ENCODE data around the gene ZNF276. TPM values are rescaled to one million over a fixed set of nuclear protein-coding genes. Genes with fewer than 3 reads are reported as not detected.

ZNF276 gene
- total RNA-seq, 6 donors from 2014 or later: 28.6 to 172 (median 39.0) TPM

- Histone ChIP-seq H3K36me3 (peaks cover 0 to 8% (median 0%) of the 10 kb centered on the region in 4 donors), H3K27me3 (peaks cover 0 to 7% (median 1%) of the 10 kb centered on the region in 4 donors), H3K9me3 (no peaks in the 10 kb centered on the region), H3K27ac (no peak overlapping the region), H3K4me3 (no peak overlapping the region), H3K4me1 (peaks cover 9 to 27% (median 14%) of the 10 kb centered on the region in 4 donors)
- 86 to 88% methylated on average over 9 to 10 of the region's 10 CpGs for WGBS, 2 donors
- DNase-seq: peak in 1 of 2 donors; percentile 70
- no peak for ATAC-seq (ENCODE audit: low FRiP score in 2 of 2)
- TF ChIP-seq EP300 (IDR thresholded peaks at IDR 0.05): no peak
- no peak for TF ChIP-seq POLR2A (IDR thresholded peaks at IDR 0.05)
- no peak for TF ChIP-seq CTCF (IDR thresholded peaks at IDR 0.05)
- no peak for TF ChIP-seq POLR2AphosphoS5 (IDR thresholded peaks at IDR 0.05)
These were observed 12.2 kb upstream of the ZNF276 start for GRCh38 chr16:89709166-89709565.

GRCh38 chr16:89709716-89710432 lies 11.5 kb upstream of the ZNF276 start:
- peaks cover 9 to 27% (median 14%) of the 10 kb centered on the region in 4 donors for H3K4me1 ChIP-seq
- ATAC-seq (ENCODE audit: low FRiP score in 2 of 2) (no peak), DNase-seq (peak in 1 of 2 donors; percentile 35)
- peaks cover 0 to 8% (median 0%) of the 10 kb centered on the region in 4 donors for H3K36me3 ChIP-seq
- TF ChIP-seq CTCF (IDR thresholded peaks at IDR 0.05) (no peak), POLR2AphosphoS5 (IDR thresholded peaks at IDR 0.05) (no peak), EP300 (IDR thresholded peaks at IDR 0.05) (no peak), POLR2A (IDR thresholded peaks at IDR 0.05) (no peak)
- no peak overlapping the region for H3K4me3 ChIP-seq
- 87 to 95% methylated on average over 11 to 19 of the region's 19 CpGs for WGBS, 2 donors
- peaks cover 0 to 7% (median 1%) of the 10 kb centered on the region in 4 donors for H3K27me3 ChIP-seq
- H3K9me3 ChIP-seq: no peaks in the 10 kb centered on the region
- H3K27ac ChIP-seq: no peak overlapping the region

GRCh38 chr16:89710709-89711564 lies 10.4 kb upstream of the ZNF276 start:
- Histone ChIP-seq H3K4me1 (peaks cover 9 to 22% (median 14%) of the 10 kb centered on the region in 4 donors), H3K27me3 (peaks cover 0 to 7% (median 1%) of the 10 kb centered on the region in 4 donors), H3K4me3 (peak overlapping the region in 1 of 4 donors; percentile 49), H3K9me3 (no peaks in the 10 kb centered on the region), H3K36me3 (peaks cover 0 to 8% (median 0%) of the 10 kb centered on the region in 4 donors), H3K27ac (no peak overlapping the region)
- no peak for ATAC-seq (ENCODE audit: low FRiP score in 2 of 2)
- 60 to 78% methylated on average over 6 to 55 of the region's 63 CpGs for WGBS, 2 donors
- DNase-seq: peak in 1 of 2 donors; percentile 84
- TF ChIP-seq EP300 (IDR thresholded peaks at IDR 0.05) (no peak), POLR2AphosphoS5 (IDR thresholded peaks at IDR 0.05) (no peak), CTCF (IDR thresholded peaks at IDR 0.05) (no peak), POLR2A (IDR thresholded peaks at IDR 0.05) (no peak)

GRCh38 chr16:89711601-89712273 lies 9.6 kb upstream of the ZNF276 start:
- H3K36me3 ChIP-seq: peaks cover 0 to 8% (median 0%) of the 10 kb centered on the region in 4 donors
- peaks cover 0 to 7% (median 1%) of the 10 kb centered on the region in 4 donors for H3K27me3 ChIP-seq
- no peaks in the 10 kb centered on the region for H3K9me3 ChIP-seq
- peaks cover 9 to 16% (median 12%) of the 10 kb centered on the region in 4 donors for H3K4me1 ChIP-seq
- WGBS, 2 donors: 3 to 13% methylated on average over 6 to 15 of the region's 48 CpGs
- TF ChIP-seq POLR2A (IDR thresholded peaks at IDR 0.05) (no peak), POLR2AphosphoS5 (IDR thresholded peaks at IDR 0.05) (no peak), CTCF (IDR thresholded peaks at IDR 0.05) (no peak), EP300 (IDR thresholded peaks at IDR 0.05) (no peak)
- peak overlapping the region in 3 of 4 donors; percentile 32 to 49 (median 37) for H3K4me3 ChIP-seq
- ATAC-seq (ENCODE audit: low FRiP score in 2 of 2) (peak; percentile 56 to 76), DNase-seq (peak; percentile 40 to 91)
- no peak overlapping the region for H3K27ac ChIP-seq
